ENCODE results near the gene CANT1. TPM values are rescaled to one million over a fixed set of nuclear protein-coding genes. Genes with fewer than 3 reads are reported as not detected.

The CANT1 gene
- total RNA-seq, 1 experiment from 2014 or later = 86.4 TPM

- Histone ChIP-seq H3K4me3 (ENCODE audit: low read depth, low read length) (no peak overlapping the region), H3K36me3 (ENCODE audit: control insufficient read depth, insufficient read depth, low read length) (0 out of 2 replicates have a peak, but pooled peaks cover 2% of the 10 kb centered on the region), H3K9me3 (no peaks in the 10 kb centered on the region), H3K27me3 (replicated peaks; ENCODE audit: control insufficient read depth, insufficient read depth, low read length) (no peaks in the 10 kb centered on the region), H3K4me1 (peaks cover 13% of the 10 kb centered on the region)
- BruUV-seq (replicated peaks) = no TSS peak
- intact Hi-C loops (cut with micrococcal nuclease; ENCODE audit: unreplicated experiment) = no loop called here
- POLR2A ChIA-PET = no interaction called here
- no peaks in the 10 kb centered on the region for H3K27me3 Mint-ChIP-seq (ENCODE audit: insufficient read depth, unreplicated experiment)
- H3K4me3 Mint-ChIP-seq (ENCODE audit: unreplicated experiment) = no peak overlapping the region
- no peaks in the 10 kb centered on the region for H3K9me3 Mint-ChIP-seq (ENCODE audit: unreplicated experiment)
- DNase-seq = peak in 1 of 2 experiments; percentile 29
- no peak for TF ChIP-seq CTCF (IDR thresholded peaks at IDR 0.05; ENCODE audit: insufficient read depth in 1 of 2, low read depth in 1 of 2, low read length in 1 of 2, severe bottlenecking in 1 of 2, unreplicated experiment in 1 of 2)
- CTCF ChIA-PET = no interaction called here
- peaks cover 53% of the 10 kb centered on the region for H3K36me3 Mint-ChIP-seq (ENCODE audit: insufficient read depth, unreplicated experiment)
- no peak overlapping the region for H3K27ac Mint-ChIP-seq (ENCODE audit: unreplicated experiment)
- no peaks in the 10 kb centered on the region for H3K4me1 Mint-ChIP-seq (ENCODE audit: low read depth, unreplicated experiment)
Measured at GRCh38 chr17:78991017-78991738, 18.4 kb downstream of the CANT1 start.

GRCh38 chr17:78990349-78991016 lies 19.1 kb downstream of the CANT1 start:
- intact Hi-C loops (cut with micrococcal nuclease; ENCODE audit: unreplicated experiment) = no loop called here
- Mint-ChIP-seq H3K4me1 (ENCODE audit: low read depth, unreplicated experiment) (no peaks in the 10 kb centered on the region), H3K27me3 (ENCODE audit: insufficient read depth, unreplicated experiment) (no peaks in the 10 kb centered on the region), H3K36me3 (ENCODE audit: insufficient read depth, unreplicated experiment) (peaks cover 46% of the 10 kb centered on the region), H3K4me3 (ENCODE audit: unreplicated experiment) (no peak overlapping the region), H3K9me3 (ENCODE audit: unreplicated experiment) (no peaks in the 10 kb centered on the region), H3K27ac (ENCODE audit: unreplicated experiment) (no peak overlapping the region)
- H3K27me3 ChIP-seq (replicated peaks; ENCODE audit: control insufficient read depth, insufficient read depth, low read length) = no peaks in the 10 kb centered on the region
- no peak for DNase-seq
- no peak for TF ChIP-seq CTCF (IDR thresholded peaks at IDR 0.05; ENCODE audit: insufficient read depth in 1 of 2, low read depth in 1 of 2, low read length in 1 of 2, severe bottlenecking in 1 of 2, unreplicated experiment in 1 of 2)
- H3K36me3 ChIP-seq (ENCODE audit: control insufficient read depth, insufficient read depth, low read length) = 0 out of 2 replicates have a peak, but pooled peaks cover 2% of the 10 kb centered on the region
- H3K4me3 ChIP-seq (ENCODE audit: low read depth, low read length) = no peak overlapping the region
- ChIA-PET POLR2A (no interaction called here), CTCF (no interaction called here)
- no TSS peak for BruUV-seq (replicated peaks)
- peaks cover 13% of the 10 kb centered on the region for H3K4me1 ChIP-seq
- no peaks in the 10 kb centered on the region for H3K9me3 ChIP-seq

GRCh38 chr17:78988152-78988551 lies 21.4 kb downstream of the CANT1 start:
- H3K9me3 ChIP-seq = no peaks in the 10 kb centered on the region
- BruUV-seq (replicated peaks) = no TSS peak
- Mint-ChIP-seq H3K4me3 (ENCODE audit: unreplicated experiment) (no peak overlapping the region), H3K27ac (ENCODE audit: unreplicated experiment) (no peak overlapping the region), H3K36me3 (ENCODE audit: insufficient read depth, unreplicated experiment) (peaks cover 29% of the 10 kb centered on the region), H3K9me3 (ENCODE audit: unreplicated experiment) (no peaks in the 10 kb centered on the region), H3K4me1 (ENCODE audit: low read depth, unreplicated experiment) (no peaks in the 10 kb centered on the region), H3K27me3 (ENCODE audit: insufficient read depth, unreplicated experiment) (no peaks in the 10 kb centered on the region)
- no peak for TF ChIP-seq CTCF (IDR thresholded peaks at IDR 0.05; ENCODE audit: insufficient read depth in 1 of 2, low read depth in 1 of 2, low read length in 1 of 2, severe bottlenecking in 1 of 2, unreplicated experiment in 1 of 2)
- H3K4me3 ChIP-seq (ENCODE audit: low read depth, low read length) = no peak overlapping the region
- DNase-seq = no peak
- ChIA-PET CTCF (interaction anchor here (0.7 to 1.0 kb wide), 2 partner anchors 39 to 61 kb away, joined by 3 to 6 read pairs; no protein-coding TSS in a partner anchor), POLR2A (no interaction called here)
- H3K36me3 ChIP-seq (ENCODE audit: control insufficient read depth, insufficient read depth, low read length) = 0 out of 2 replicates have a peak, but pooled peaks cover 2% of the 10 kb centered on the region
- peaks cover 13% of the 10 kb centered on the region for H3K4me1 ChIP-seq
- H3K27me3 ChIP-seq (replicated peaks; ENCODE audit: control insufficient read depth, insufficient read depth, low read length) = no peaks in the 10 kb centered on the region
- intact Hi-C loops (cut with micrococcal nuclease; ENCODE audit: unreplicated experiment) = no loop called here
